Measurements from ENCODE around the gene MDK.

MDK gene

DNA sequence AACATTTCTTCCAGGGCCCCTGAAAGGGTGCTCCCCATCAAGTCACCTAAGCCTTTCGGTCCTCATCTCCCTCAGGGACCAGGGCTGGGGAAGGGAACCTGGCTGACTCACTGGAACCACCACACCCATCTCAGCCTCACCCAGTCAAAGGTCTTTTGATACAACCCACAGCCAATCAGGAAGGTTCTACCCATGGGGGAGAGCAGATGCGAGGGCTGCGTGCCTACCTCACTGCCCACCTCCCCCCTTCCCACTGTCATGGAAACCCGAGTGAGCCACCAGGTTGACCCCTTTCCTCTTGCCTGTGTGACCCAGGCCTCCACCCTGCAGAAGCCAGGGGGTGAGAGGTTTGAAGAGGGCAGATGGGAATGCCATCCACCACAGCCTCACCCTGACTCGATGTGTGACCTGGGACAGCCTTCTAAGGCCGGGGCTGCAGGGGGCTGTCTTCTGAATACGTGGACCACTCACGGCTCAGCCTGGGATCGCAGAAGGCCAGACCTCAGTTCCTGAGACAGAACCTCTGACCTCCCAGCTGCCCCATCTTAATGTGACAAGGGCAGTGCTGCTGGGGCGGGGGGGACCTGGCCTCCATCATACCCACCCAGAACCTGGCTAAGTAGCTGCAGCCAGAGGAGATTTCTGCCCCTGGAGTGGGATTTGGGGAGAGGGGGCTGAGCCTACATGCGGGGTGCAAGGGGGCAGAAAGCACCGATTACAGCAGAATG is 2.7 kb downstream of the MDK start:
- DNase-seq: no peak

GRCh38 chr11:46385169-46386004 is 3.9 kb downstream of the MDK start:
- no peak for DNase-seq

DNA sequence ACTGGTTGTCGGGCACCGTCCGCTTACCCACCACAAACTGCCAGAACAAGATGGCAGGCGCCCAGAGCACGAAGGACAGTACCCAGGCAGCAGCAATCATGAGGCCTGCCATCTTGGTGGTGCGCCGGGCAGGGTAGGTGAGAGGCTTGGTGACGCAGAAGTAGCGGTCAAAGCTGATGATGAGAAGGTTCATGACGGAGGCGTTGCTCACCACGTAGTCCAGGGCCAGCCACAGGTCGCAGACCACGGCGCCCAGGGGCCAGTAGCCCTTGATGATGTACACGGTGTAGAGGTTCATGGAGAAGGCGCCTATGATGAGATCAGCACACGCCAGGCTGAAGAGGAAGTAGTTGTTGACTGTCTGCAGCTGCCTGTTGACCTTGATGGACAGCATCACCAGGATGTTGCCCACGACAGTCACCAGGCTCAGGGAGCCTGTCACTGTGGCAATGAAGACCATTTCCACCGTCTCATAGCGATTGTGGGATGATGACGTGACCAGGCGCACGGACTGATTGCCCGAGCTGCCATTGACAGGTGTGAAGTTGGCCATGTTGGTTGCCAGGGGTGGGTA is 4.6 kb downstream of the MDK start:
- no peak for DNase-seq

DNA sequence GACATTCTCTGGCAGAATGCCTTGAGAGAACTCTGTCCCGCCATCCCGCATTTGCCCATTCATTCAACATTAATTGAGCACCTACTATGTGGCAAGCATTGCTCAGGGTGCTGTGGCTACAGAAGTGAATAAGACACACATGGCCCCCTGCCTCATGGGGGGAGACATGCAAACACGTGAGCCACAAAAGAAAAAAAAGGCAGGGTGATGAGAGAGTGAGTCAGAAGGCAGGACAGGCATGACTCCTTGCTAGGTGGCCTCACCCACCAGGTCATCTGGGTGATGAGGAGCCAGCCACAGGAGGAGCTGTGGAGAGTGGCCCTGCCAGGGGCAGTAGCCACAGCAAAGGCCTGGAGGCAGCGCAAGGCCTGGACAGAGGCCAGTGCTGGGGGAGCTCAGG is 5.2 kb downstream of the MDK start:
- DNase-seq: no peak

- DNase-seq: no peak
These were observed 6.0 kb downstream of the MDK start for GRCh38 chr11:46387456-46387855.

GRCh38 chr11:46387919-46388618 is 6.6 kb downstream of the MDK start:
- no peak for DNase-seq

- DNase-seq: no peak
These were observed 7.4 kb downstream of the MDK start for GRCh38 chr11:46388619-46389449.

DNA sequence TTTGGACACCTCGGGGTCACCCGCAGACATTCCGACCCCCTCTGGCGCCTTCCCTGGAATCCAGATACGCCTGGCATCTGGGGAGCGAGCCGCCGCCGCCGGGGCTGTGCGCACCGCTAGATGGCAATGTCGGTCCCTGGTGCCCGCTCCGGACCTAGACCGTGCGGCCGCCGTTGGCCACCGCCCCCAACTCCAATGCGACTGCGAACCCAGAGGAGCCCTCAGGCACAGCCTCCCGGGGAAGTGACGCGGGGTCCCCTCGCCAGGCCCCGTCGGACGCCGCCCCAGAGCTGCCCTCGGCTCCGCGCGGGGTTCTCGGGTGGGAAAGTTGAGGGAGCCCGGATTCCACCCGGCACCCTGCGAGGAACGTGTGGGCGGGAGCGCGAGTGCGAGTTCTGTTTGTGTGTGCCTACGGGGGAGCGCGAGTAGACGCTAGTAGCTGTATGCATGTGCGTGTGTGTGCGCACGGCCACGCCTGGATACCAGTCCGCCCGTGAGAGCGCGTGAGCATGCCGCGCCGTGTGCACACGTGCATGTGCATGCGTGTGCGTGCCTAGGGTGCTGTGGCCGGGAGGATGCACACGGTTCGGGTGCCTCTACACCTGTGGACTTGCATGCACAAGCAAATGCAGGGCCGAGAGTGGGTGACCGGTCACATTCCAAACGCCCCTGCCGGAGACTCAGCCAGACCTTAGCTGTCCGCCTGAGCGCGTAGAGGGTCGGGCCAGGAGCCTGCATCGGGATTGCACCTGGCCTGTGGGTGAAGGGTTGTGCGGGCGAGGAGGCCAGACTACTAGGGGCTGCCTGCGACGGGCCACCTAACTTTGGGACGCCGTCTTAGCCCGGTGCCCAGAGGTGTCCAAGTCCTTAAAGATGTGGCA is 8.2 kb downstream of the MDK start:
- DNase-seq: peak; percentile 39 to 48

DNA sequence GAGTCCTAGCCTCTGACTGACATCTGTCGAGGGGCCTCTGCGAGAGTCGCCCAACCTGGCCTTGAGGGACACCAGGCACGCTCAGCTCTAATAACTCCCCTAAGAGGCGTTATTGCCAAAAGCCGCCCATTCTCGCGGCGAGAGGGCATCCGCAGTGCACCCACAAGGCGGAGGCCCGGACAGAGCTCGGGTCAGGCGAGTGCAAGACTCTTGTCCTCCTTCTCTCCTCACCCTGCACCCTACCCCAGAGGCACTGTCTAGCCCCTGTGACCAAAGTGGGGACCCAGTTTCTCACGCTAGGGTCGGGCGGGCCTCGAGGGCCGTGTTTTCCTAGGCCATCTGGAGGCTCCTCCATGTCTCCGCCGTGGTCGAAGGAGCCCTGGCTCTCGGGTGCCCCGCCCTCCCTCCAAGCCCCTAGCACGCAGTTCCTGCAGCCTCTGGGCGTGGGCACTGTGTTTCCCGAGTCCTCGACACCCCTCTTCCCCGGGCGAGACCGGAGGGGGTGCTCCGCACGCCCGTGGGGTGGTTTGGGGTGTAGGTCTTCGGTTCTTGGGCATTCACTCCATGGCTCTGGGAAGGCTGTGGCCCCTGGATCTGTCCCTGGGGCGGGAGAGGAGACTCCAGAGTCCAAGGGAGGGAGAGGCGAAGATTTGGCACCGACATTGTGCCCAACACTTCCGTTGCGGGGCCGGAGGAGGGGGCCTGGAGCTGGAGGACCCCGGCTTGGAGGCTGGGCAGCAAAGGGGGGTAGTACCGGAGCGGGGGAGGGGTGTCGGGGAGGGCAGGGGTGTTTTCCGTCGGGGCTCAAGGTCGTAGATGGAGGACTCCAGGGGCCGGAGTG is 9.1 kb downstream of the MDK start:
- DNase-seq: no peak

- no peak for DNase-seq
These were observed 9.7 kb downstream of the MDK start for GRCh38 chr11:46391186-46391577.

DNA sequence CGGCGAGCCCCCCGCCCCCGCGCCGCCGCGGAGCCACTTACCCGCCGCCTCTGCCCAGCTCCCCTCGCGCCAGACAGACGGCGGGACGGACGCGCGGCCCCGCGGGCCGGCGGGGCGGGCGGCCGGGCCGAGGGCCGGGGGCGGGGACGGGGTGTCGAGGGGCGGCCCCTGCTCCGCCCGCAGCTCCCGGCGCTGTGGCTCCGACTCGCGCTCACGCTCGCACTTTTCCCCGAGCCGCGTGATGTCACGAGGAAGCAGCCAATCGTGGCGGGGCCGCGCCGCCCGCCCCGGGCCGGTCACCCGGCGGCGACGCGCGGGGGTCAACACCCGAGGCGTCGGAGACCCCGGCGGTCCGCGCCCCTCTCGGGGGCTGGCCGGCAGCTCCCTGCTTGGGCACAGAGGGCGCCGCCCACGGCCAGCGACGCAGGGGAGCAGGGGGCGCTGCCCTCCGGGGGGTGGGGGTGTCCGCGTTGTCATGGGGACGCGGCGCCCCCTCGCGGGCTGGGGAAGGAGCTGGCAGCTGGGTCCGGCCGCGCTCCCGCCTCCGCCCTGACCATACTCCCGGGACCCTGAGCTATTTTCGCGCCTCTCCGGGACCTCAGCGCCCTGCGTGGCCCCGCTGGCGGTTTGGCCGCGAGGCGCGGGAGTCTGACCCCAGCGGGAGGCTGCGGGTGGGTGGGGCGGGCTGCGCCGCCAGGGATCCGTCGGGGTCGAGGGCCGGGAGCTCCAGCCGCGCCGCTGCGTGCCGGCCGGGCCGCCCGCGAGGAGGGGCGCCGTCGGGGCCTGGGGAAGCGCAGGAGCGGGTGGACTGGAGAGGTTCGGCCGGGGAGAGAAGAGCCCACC is 10.3 kb downstream of the MDK start, which contains the start of gene CHRM4:
TSS of gene CHRM4 (minus strand) at position 199 of the 843 bp plus-strand sequence. CDS start 5,219 bp downstream, outside the sequence.
- peak in 1 of 2 donors; percentile 35 for DNase-seq

DNA sequence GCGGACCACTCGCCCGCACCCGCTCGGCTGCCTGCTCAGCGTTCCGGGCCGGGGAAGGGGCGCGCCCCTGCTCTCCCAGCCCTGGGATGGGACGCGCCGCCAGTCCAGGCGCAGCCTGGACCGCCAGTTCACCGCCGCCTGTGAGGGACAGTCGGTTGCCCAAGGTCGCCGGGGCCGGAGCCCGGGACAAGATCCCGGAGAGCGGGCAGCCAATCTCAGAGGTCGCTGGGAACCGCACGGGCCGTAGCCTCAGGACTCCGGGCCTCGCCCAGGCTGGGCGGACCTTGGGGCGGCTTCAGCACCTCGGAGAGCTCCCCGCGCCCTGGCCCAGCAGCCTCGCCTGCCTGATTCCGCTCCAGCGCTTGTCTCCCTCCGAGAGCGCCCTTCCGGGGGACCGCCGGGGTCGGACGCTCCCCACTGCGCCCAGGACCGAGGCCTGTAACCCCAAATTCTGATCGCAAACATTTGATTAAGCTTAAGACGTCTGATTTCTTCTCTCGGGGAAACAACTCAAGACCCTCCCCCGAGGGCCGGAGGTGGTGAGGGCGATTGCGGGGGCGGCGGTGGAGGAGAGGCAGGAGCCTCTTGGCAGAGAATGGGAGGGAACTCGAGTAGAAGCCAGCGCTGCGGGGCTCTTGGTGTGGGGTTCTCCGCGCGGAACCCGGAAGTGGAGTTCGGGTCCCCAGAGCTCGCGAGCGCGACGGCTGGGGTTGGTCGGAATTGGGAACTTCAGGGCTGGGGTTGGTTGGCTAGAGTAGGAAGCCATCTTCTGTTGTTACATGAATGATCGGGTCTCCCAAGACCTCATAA is 11.2 kb downstream of the MDK start:
- DNase-seq: peak; percentile 55 to 75

- no peak for DNase-seq
These were observed 11.8 kb downstream of the MDK start for GRCh38 chr11:46393231-46393616.

DNA sequence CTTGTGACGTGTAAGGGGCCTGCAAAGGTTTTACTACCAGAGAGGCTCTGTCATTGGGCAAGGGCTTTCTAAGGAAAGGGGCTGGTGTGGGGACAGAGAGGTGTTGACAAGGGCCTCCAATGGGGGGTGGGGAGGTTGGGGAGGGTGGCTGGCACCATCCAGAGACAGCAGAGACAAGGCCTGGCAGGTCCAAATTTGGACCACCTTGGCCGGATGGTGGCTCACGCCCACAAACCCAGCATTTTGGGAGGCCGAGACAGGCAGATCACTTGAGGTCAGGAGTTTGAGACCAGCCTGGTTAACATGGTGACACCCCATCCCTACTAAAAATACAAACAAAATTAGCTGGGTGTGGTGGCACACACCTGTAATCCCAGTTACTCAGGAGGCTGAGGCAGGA is 12.3 kb downstream of the MDK start:
- DNase-seq: no peak

DNA sequence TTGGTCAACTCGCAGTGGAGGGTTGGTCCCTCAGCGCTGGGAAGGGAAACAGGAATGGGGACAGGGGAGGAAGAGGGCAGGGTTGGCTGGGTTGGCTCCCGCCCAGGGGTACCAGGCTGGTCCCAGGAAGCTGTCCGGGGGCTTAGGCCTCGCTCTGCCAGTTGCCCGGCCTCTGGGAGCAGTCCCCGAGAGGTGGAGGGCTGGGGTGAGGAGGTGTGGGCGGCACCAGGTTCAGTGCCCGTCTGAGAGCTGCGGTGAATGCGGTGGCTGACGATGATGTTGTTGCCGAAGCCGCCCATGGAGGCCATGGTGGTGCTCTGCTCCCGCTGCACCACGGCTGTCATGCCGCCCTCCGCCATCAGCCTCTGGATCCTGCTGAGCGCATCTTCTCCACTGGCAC is 16.1 kb downstream of the MDK start:
- no peak for DNase-seq

- no peak for DNase-seq
These were observed 21.8 kb downstream of the MDK start for GRCh38 chr11:46402957-46403902.

DNA sequence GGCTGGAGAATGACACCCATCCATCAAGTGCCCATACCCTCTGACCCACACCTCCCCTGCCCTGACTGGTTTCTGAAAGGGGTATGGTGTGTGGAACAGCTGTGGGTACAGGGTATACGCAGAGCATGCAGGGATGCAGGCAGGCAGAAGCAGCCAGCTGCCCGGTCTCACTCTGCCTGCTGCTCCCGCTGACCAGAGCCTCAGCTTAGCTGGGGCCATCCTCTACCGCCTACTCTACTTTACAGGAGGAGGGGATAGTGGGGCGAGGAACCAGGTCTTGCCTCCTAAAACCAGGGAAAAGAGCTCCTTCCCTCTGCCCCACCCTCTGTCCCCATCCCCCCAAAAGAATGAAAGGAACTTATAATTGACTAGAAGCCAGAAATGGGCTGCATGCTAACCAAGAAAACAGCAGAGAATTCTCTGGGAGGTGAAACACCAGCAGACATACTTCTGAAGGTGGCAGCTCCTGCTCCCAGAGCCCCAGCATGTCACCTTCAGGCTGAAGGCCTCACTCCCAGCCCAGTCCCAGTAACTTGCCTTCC is 23.1 kb downstream of the MDK start:
- DNase-seq: no peak

All from hippocampal formation (tissue), 2 donors.